Measurements from ENCODE around the gene ZMYM2. TPM values are rescaled to one million over a fixed set of nuclear protein-coding genes. Genes with fewer than 3 reads are reported as not detected.

Gene ZMYM2
- polyA plus RNA-seq, 1 donor from 2014 or later = 11.1 TPM

- Mint-ChIP-seq H3K4me1 (peaks cover 0 to 16% (median 10%) of the 10 kb centered on the region in 3 donors), H3K27me3 (peaks cover 17% of the 10 kb centered on the region), H3K27ac (no peak overlapping the region), H3K9me3 (no peaks in the 10 kb centered on the region), H3K36me3 (no peaks in the 10 kb centered on the region), H3K4me3 (peak overlapping the region in 1 of 4 donors; percentile 66)
These were observed 166.7 kb downstream of the ZMYM2 start for GRCh38 chr13:20125129-20125782.

- peaks cover 15% of the 10 kb centered on the region for H3K27me3 Mint-ChIP-seq
- H3K4me3 Mint-ChIP-seq = peak overlapping the region in 1 of 4 donors; percentile 66
- H3K36me3 Mint-ChIP-seq = no peaks in the 10 kb centered on the region
- H3K9me3 Mint-ChIP-seq = no peaks in the 10 kb centered on the region
- H3K27ac Mint-ChIP-seq = no peak overlapping the region
- H3K4me1 Mint-ChIP-seq = peaks cover 0 to 11% (median 7%) of the 10 kb centered on the region in 3 donors
These were observed 167.2 kb downstream of the ZMYM2 start for GRCh38 chr13:20125783-20126165.

GRCh38 chr13:20126541-20127261 lies 168.2 kb downstream of the ZMYM2 start:
- Mint-ChIP-seq H3K27ac (no peak overlapping the region), H3K4me1 (peaks cover 0 to 6% (median 4%) of the 10 kb centered on the region in 3 donors)

GRCh38 chr13:20127262-20127561 lies 168.7 kb downstream of the ZMYM2 start:
- Mint-ChIP-seq H3K27me3 (peaks cover 15% of the 10 kb centered on the region), H3K27ac (no peak overlapping the region), H3K9me3 (no peaks in the 10 kb centered on the region), H3K4me3 (peak overlapping the region; percentile 39 to 80 (median 73)), H3K36me3 (no peaks in the 10 kb centered on the region), H3K4me1 (peaks cover 0 to 6% (median 4%) of the 10 kb centered on the region in 3 donors)

More at GRCh38 chr13:20126541-20127261, 168.2 kb downstream of the ZMYM2 start:
- H3K27me3 Mint-ChIP-seq = peaks cover 15% of the 10 kb centered on the region
- no peaks in the 10 kb centered on the region for H3K9me3 Mint-ChIP-seq
- no peaks in the 10 kb centered on the region for H3K36me3 Mint-ChIP-seq
- H3K4me3 Mint-ChIP-seq = peak overlapping the region in 3 of 4 donors; percentile 23 to 80 (median 34)

GRCh38 chr13:20127562-20128458 lies 169.3 kb downstream of the ZMYM2 start:
- H3K9me3 Mint-ChIP-seq = no peaks in the 10 kb centered on the region
- H3K4me1 Mint-ChIP-seq = peaks cover 0 to 6% (median 4%) of the 10 kb centered on the region in 3 donors
- H3K4me3 Mint-ChIP-seq = peak overlapping the region; percentile 39 to 90 (median 78)
- no peak overlapping the region for H3K27ac Mint-ChIP-seq
- peaks cover 15% of the 10 kb centered on the region for H3K27me3 Mint-ChIP-seq
- no peaks in the 10 kb centered on the region for H3K36me3 Mint-ChIP-seq

GRCh38 chr13:20128459-20128931 lies 170.0 kb downstream of the ZMYM2 start:
- H3K27me3 Mint-ChIP-seq = peaks cover 16% of the 10 kb centered on the region
- H3K9me3 Mint-ChIP-seq = no peaks in the 10 kb centered on the region
- H3K4me3 Mint-ChIP-seq = peak overlapping the region; percentile 40 to 90 (median 77)
- peaks cover 0 to 6% (median 4%) of the 10 kb centered on the region in 3 donors for H3K4me1 Mint-ChIP-seq
- no peaks in the 10 kb centered on the region for H3K36me3 Mint-ChIP-seq
- H3K27ac Mint-ChIP-seq = no peak overlapping the region

GRCh38 chr13:20129076-20129475 lies 170.5 kb downstream of the ZMYM2 start:
- H3K9me3 Mint-ChIP-seq = no peaks in the 10 kb centered on the region
- peaks cover 17% of the 10 kb centered on the region for H3K27me3 Mint-ChIP-seq
- peak overlapping the region in 2 of 4 donors; percentile 40 to 78 for H3K4me3 Mint-ChIP-seq
- H3K27ac Mint-ChIP-seq = no peak overlapping the region
- peaks cover 0 to 6% (median 4%) of the 10 kb centered on the region in 3 donors for H3K4me1 Mint-ChIP-seq
- no peaks in the 10 kb centered on the region for H3K36me3 Mint-ChIP-seq

GRCh38 chr13:20130012-20130411 lies 171.5 kb downstream of the ZMYM2 start:
- H3K4me3 Mint-ChIP-seq = no peak overlapping the region
- no peak overlapping the region for H3K27ac Mint-ChIP-seq
- H3K9me3 Mint-ChIP-seq = no peaks in the 10 kb centered on the region
- peaks cover 11% of the 10 kb centered on the region for H3K27me3 Mint-ChIP-seq
- H3K36me3 Mint-ChIP-seq = no peaks in the 10 kb centered on the region
- peaks cover 0 to 6% (median 4%) of the 10 kb centered on the region in 3 donors for H3K4me1 Mint-ChIP-seq

- H3K9me3 Mint-ChIP-seq = no peaks in the 10 kb centered on the region
- H3K4me3 Mint-ChIP-seq = no peak overlapping the region
- H3K4me1 Mint-ChIP-seq = peaks cover 0 to 4% (median 2%) of the 10 kb centered on the region in 3 donors
- peaks cover 15% of the 10 kb centered on the region for H3K27me3 Mint-ChIP-seq
- no peaks in the 10 kb centered on the region for H3K36me3 Mint-ChIP-seq
- no peak overlapping the region for H3K27ac Mint-ChIP-seq
These were observed 172.1 kb downstream of the ZMYM2 start for GRCh38 chr13:20130652-20131051.

GRCh38 chr13:20131057-20131832 lies 172.7 kb downstream of the ZMYM2 start:
- H3K27ac Mint-ChIP-seq = no peak overlapping the region

GRCh38 chr13:20132052-20132634 lies 173.6 kb downstream of the ZMYM2 start:
- H3K4me3 Mint-ChIP-seq = no peak overlapping the region
- H3K4me1 Mint-ChIP-seq = peaks cover 0 to 7% (median 0%) of the 10 kb centered on the region in 3 donors
- H3K27ac Mint-ChIP-seq = no peak overlapping the region
- H3K36me3 Mint-ChIP-seq = no peaks in the 10 kb centered on the region
- H3K27me3 Mint-ChIP-seq = peaks cover 17% of the 10 kb centered on the region
- H3K9me3 Mint-ChIP-seq = no peaks in the 10 kb centered on the region

More at GRCh38 chr13:20131057-20131832, 172.7 kb downstream of the ZMYM2 start:
- H3K9me3 Mint-ChIP-seq = no peaks in the 10 kb centered on the region
- no peak overlapping the region for H3K4me3 Mint-ChIP-seq
- no peaks in the 10 kb centered on the region for H3K36me3 Mint-ChIP-seq
- H3K27me3 Mint-ChIP-seq = peaks cover 15% of the 10 kb centered on the region
- H3K4me1 Mint-ChIP-seq = peaks cover 0 to 4% (median 0%) of the 10 kb centered on the region in 3 donors

GRCh38 chr13:20134732-20135131 lies 176.2 kb downstream of the ZMYM2 start:
- H3K4me3 Mint-ChIP-seq = no peak overlapping the region
- no peaks in the 10 kb centered on the region for H3K9me3 Mint-ChIP-seq
- peaks cover 0 to 3% (median 0%) of the 10 kb centered on the region in 3 donors for H3K4me1 Mint-ChIP-seq
- H3K36me3 Mint-ChIP-seq = no peaks in the 10 kb centered on the region
- H3K27ac Mint-ChIP-seq = no peak overlapping the region
- peaks cover 20% of the 10 kb centered on the region for H3K27me3 Mint-ChIP-seq

GRCh38 chr13:20136781-20137703 lies 178.5 kb downstream of the ZMYM2 start:
- Mint-ChIP-seq H3K4me3 (peak overlapping the region in 2 of 4 donors; percentile 54 to 73), H3K9me3 (no peaks in the 10 kb centered on the region), H3K4me1 (peaks cover 0 to 3% (median 0%) of the 10 kb centered on the region in 3 donors), H3K27me3 (peaks cover 28% of the 10 kb centered on the region), H3K36me3 (no peaks in the 10 kb centered on the region), H3K27ac (peak overlapping the region in 1 of 3 donors; percentile 27)
